SK-MEL-5 (cell line): ENCODE results near the gene CPVL. TPM values are rescaled to one million over a fixed set of nuclear protein-coding genes. Genes with fewer than 3 reads are reported as not detected.

Experiments used
- DNase-seq: peaks from one replicate; pipeline ENCODE4 v3.0.0-alpha.2; 2016; ENCODE audit warnings: low read depth, low spot score
- in situ Hi-C: cut with HindIII; loops from 2 replicates; pipeline ENCODE4 v1.10.0; 2016; ENCODE audit warnings: low sequenced_read_pairs, high pct_unique_total_duplicates, low pct_unique_long_range_greater_than_20kb
- total RNA-seq: library from RNA; depleted of rRNA; stranded (reverse); fragments of >200 nt; shearing (Covaris generic); gene quantifications from 2 replicates; pipeline ENCODE4 v1.2.3, GENCODE V29; 2014

Gene CPVL
- total RNA-seq, 1 experiment from 2014 or later = 497 TPM

- in situ Hi-C loops = no loop called here
- no peak for DNase-seq
These were observed 14.9 kb upstream of the CPVL start for GRCh38 chr7:29161231-29161630.

DNA sequence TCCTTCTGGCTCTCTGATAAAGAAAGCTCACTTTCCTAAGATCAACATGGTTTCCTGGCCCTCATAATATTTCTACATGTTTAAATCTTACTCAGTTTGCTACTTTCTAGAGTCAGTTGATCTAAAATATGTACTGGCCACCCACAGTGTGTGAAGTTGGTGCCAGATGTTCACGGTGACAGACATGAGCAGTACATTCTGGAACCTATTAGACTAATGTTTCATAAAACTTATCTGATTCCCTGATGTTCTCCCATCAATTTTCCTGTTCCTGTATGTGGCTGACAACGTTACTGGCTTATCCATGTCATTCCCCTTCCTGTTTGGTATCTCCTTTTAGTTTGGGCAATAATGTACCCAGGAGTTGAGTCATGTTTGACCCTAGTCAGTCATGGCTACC is 13.7 kb upstream of the CPVL start:
- no peak for DNase-seq
- in situ Hi-C loops = no loop called here

DNA sequence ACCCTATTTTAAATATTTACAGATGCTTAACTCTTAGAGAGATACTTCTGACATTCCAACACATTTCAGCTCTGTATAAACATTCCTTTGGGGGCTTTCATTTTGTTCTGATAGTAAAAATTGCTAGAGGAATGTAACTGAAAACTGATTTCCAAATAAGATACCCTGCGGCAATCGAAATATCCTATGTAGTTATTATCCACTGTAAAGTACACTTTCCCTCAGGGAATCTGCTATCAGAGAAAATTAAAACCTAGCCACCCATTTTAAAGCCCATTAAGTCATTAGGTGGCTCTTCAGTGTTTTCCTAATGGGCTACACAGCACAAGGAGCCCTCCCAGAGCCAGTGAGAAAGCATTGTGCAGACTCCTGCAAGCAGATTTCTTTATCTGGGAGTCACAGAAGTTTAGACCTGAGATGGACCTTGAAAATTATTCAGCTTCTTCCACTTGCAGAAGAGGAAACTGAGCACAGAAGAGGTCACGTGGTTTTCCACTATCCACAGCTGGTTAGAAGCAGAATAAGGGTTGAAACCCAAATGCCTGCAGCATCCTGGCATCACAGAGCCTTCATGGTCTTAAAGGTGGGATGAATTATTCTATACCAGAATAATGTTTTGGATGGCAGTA is 12.6 kb upstream of the CPVL start:
- in situ Hi-C loops = no loop called here
- no peak for DNase-seq

DNA sequence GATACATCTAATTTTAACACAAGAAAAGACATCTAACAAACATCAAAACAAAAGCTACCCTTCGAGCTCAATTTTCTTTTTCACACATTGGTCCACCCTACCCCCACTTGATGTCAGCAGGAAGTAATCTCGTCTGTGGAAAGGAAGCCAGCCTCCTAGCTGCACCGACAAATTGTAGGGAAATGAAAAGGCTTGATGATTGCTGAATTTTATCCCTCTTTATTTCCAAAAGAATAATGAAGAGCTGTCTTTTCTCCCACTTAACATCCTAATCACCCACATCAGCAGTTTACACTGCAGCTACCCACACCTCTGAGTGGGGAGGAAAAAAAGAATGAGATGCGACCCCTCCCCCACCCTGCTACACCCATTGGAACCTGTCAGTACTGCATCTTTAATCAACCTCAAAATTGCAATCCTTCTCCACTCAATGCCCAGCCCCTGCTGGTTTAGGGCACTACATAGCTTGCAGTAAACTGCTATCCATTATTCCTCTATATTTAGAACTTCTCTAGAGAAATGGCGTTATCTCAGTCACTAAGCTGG is 10.6 kb upstream of the CPVL start:
- DNase-seq = peak; percentile 30

DNA sequence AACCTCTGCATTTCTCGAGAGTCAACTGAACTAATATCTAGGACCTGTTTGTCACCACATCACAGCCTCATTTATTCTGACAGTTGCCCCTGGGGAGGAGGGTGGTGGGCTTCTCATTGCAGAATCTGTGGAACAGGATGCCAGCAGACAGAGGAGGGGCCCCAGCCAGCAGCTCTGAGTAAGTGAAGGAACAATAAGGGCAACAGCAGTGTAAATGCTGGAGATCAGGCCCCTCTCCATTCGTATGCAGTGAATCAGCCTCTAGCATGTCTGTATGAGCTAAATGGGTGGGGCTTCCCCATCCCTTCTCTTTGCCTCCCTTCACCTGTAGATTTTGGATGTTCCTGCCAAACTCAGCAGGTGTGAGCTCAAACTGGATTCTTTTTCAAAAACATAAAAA is 7.7 kb upstream of the CPVL start:
- DNase-seq = no peak
- in situ Hi-C loops = no loop called here

More for the DNA sequence above, 10.6 kb upstream of the CPVL start:
- in situ Hi-C loops = no loop called here

DNA sequence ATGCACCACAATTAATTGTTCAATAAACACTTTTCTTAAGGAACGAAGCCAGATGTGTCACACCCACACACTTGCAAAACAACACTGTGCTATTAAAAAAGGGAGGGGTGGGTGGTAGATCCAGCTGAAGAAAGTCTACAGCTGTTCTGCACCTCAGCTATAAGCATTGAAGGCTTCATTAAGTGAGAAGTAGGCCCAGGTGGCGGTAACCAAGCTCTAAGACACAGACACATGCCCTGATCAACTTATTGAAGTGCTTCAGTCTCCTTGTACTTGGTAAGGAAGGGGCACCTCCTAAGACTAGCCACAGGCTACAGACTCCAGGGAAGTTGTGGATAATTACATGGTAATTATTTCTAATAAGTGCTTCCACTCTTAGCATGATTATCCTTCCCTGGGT is 4.5 kb upstream of the CPVL start:
- in situ Hi-C loops = no loop called here

DNA sequence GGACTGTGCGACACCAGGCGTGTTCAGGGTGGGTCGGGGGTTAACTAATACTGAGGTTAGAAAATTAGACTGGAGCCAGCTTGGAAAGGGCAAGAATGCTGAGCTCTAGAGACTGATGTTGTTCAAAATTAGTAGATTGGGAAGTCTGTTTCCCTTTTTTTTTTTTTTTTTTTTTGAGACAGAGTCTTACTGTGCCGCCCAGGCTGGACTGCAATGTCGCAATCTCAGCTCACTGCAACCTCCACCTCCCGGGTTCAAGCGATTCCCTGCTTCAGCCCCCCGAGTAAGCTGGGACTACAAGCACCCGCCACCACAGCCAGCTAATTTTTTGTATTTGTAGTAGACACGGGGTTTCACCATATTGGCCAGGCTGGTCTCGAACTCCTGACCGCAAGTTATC is 2.7 kb upstream of the CPVL start:
- DNase-seq = no peak
- in situ Hi-C loops = no loop called here

More for the DNA sequence above, 4.5 kb upstream of the CPVL start:
- no peak for DNase-seq

DNA sequence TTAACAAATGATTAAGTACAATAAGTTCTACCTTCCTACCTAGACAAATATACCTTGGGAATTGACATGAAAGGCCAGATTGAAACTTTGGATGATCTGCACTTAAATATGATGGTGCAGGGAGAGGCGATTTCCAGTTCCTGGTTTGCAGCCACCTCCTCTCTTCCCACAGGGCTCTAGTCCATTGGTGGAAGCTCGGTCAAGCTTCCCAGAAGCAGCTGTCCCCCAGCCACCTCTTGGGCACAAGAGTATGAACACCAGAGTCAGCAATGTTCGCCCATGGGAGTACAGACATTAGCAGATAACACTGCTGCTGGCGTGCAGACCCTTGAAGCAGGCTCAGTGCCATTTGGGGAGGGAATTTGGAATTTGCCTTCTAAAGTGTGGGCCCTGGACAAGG is 1.5 kb upstream of the CPVL start:
- DNase-seq = peak; percentile 21
- in situ Hi-C loops = no loop called here

- DNase-seq = peak; percentile 26
- in situ Hi-C loops = no loop called here
These were observed 712 bp upstream of the CPVL start for GRCh38 chr7:29146888-29147609.

- no peak for DNase-seq
- in situ Hi-C loops = no loop called here
These were observed 732 bp downstream of the CPVL start for GRCh38 chr7:29145553-29146056.

DNA sequence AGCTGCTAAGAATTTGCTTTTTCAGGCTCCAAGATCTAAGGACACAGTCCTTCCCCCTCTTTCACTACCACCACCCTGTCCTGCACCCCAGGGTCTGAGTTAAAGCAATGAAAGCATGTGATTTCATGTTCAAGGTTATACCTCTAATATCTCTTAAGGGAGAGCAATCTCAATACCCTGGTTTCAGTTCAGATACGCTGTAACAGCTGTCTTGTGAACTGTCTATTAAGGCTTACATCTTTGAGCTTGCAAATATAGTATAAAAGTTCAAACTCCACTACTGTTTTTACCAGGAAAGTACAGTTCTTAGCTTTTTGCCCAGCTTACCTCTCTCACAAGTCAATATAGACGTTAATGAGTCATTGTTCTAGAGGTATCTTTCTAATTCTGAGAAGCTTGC is 2.6 kb downstream of the CPVL start:
- in situ Hi-C loops = no loop called here
- DNase-seq = no peak

- in situ Hi-C loops = no loop called here
- DNase-seq = no peak
These were observed 4.2 kb downstream of the CPVL start for GRCh38 chr7:29142021-29142727.

DNA sequence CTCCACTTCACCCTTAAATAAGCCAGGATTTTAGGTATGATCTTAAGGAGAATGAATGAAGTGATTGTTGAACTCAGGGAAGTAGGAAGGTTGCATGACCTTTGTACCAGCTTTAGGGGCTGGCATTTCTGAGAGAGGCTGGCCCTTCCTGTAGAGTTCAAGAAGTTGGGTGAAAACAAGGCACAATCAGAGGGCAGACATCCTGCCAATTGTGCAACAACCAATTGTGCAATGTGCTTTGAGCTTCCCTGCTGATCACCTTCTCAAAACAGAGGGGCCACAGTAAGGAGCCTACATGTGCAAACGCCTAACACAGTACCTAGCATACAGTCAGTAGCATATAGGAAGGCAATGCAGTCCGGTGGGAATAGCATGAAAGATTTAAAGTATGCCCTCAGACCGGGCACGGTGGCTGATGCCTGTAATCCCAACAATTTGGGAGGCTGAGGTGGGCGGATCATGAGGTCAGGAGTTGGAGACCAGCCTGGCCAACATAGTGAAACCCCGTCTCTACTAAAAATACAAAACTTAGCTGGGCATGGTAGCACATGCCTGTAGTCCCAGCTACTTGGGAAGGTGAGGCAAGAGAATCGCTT is 5.4 kb downstream of the CPVL start:
- in situ Hi-C loops = no loop called here
- peak; percentile 98 for DNase-seq

GRCh38 chr7:29139796-29140195 is 6.5 kb downstream of the CPVL start:
- no peak for DNase-seq
- in situ Hi-C loops = no loop called here

- DNase-seq = no peak
- in situ Hi-C loops = no loop called here
These were observed 7.1 kb downstream of the CPVL start for GRCh38 chr7:29139191-29139590.

DNA sequence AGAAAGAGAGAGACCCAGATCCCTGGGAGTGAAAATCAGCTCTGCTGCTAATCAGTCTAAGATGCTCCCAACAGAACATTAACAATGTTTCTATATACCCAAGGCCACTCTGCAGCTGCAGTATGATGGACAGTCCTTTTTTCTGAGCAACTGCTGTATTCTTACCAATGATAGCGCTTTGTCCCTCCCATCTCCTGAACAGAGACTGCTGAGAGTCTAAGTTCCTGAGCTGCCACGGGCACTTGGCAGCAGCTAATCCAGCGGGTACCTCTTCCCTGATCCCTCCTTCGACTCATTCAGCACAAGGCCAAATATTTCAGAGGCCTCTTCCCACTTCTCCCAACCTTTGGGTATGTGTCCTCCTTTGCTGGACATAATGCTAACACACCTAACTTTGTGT is 7.7 kb downstream of the CPVL start:
- DNase-seq = no peak
- in situ Hi-C loops = no loop called here

DNA sequence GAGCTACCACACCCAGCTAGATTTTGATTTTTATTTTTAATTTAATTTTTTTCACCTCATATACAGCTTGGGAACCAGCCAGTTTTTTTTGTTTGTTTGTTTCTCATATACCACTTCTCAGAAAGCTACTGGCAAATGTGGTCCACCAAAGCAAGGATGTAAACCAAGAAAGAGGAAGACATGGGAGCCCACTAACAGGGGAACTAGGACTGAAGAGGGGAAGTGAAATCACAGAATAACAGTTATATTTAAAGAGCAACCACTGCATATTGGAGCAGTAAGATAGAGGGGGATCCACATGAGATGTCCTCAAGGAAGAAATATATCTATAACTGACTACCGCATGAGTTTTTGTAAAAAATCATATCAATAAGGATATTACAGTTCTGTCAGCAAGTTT is 10.5 kb downstream of the CPVL start:
- DNase-seq = no peak
- in situ Hi-C loops = no loop called here

GRCh38 chr7:29132980-29133379 is 13.4 kb downstream of the CPVL start:
- no peak for DNase-seq
- in situ Hi-C loops = no loop called here
